ENCODE measurements around the gene RILPL2. TPM values are rescaled to one million over a fixed set of nuclear protein-coding genes. Genes with fewer than 3 reads are reported as not detected.
"Not testable (repeated sequence)": the region's sequence is repeated elsewhere in the genome, so short reads cannot be mapped to it uniquely, and the experiment has no call there.

RILPL2 gene
- total RNA-seq, 2 experiments from 2014 or later = 6.3 to 11.3 TPM

GRCh38 chr12:123469978-123470377, 33.5 kb upstream of the RILPL2 start:
- CTCF ChIA-PET = interaction anchor here (0.8 kb wide), 1 partner anchor 9 kb away, joined by 4 read pairs; no protein-coding TSS in a partner anchor
- Mint-ChIP-seq H3K4me1 (peaks cover 5% of the 10 kb centered on the region), H3K27ac (no peak overlapping the region), H3K27me3 (no peaks in the 10 kb centered on the region), H3K36me3 (peaks cover 15% of the 10 kb centered on the region), H3K4me3 (no peak overlapping the region), H3K9me3 (ENCODE audit: low read depth) (no peaks in the 10 kb centered on the region)
- DNase-seq (no peak), ATAC-seq (no peak)

- CTCF ChIA-PET = interaction anchor here (0.8 to 1.7 kb wide), 3 partner anchors 9 to 227 kb away, joined by 3 to 7 read pairs (median 3); no protein-coding TSS in a partner anchor
- Mint-ChIP-seq H3K9me3 (ENCODE audit: low read depth) (no peaks in the 10 kb centered on the region), H3K27ac (no peak overlapping the region), H3K36me3 (peaks cover 19% of the 10 kb centered on the region), H3K27me3 (no peaks in the 10 kb centered on the region), H3K4me3 (no peak overlapping the region), H3K4me1 (peaks cover 3% of the 10 kb centered on the region)
- ATAC-seq = peak; percentile 70
- DNase-seq = no peak
These were observed 32.3 kb upstream of the RILPL2 start for GRCh38 chr12:123468786-123469185.

GRCh38 chr12:123465084-123465483, 28.6 kb upstream of the RILPL2 start:
- CTCF ChIA-PET = no interaction called here

GRCh38 chr12:123463174-123463573, 26.7 kb upstream of the RILPL2 start:
- CTCF ChIA-PET = interaction anchor here (1.1 to 2.3 kb wide), 2 partner anchors 36 to 119 kb away, joined by 3 to 5 read pairs; no protein-coding TSS in a partner anchor
- not testable (repeated sequence) for ATAC-seq; H3K4me3 Mint-ChIP-seq; H3K27ac Mint-ChIP-seq; H3K9me3 Mint-ChIP-seq (ENCODE audit: low read depth); DNase-seq; H3K27me3 Mint-ChIP-seq
- peaks cover 28% of the 10 kb centered on the region for H3K36me3 Mint-ChIP-seq
- H3K4me1 Mint-ChIP-seq = peaks cover 25% of the 10 kb centered on the region

More at GRCh38 chr12:123465084-123465483, 28.6 kb upstream of the RILPL2 start:
- Mint-ChIP-seq H3K36me3 (peaks cover 23% of the 10 kb centered on the region), H3K27ac (no peak overlapping the region), H3K4me1 (peaks cover 17% of the 10 kb centered on the region), H3K27me3 (no peaks in the 10 kb centered on the region), H3K9me3 (ENCODE audit: low read depth) (no peaks in the 10 kb centered on the region), H3K4me3 (no peak overlapping the region)
- ATAC-seq = no peak
- no peak for DNase-seq

- no peaks in the 10 kb centered on the region for H3K9me3 Mint-ChIP-seq (ENCODE audit: low read depth)
- no peaks in the 10 kb centered on the region for H3K27me3 Mint-ChIP-seq
- ATAC-seq = peak; percentile 81
- H3K4me3 Mint-ChIP-seq = peak within 1 kb of the TSS; percentile 91
- H3K27ac Mint-ChIP-seq = peak within 1 kb of the TSS; percentile 99
- peak; percentile 91 for DNase-seq
- CTCF ChIA-PET = interaction anchor here (1.1 to 3.1 kb wide), 6 partner anchors 10 to 93 kb away, joined by 3 to 12 read pairs (median 4); partner anchors contain the start of gene KMT5A
- peaks cover 11% of the 10 kb centered on the region for H3K36me3 Mint-ChIP-seq
- H3K4me1 Mint-ChIP-seq = peaks cover 23% of the 10 kb centered on the region
These were observed 21.7 kb upstream of the RILPL2 start, which contains the start of gene SNRNP35 for GRCh38 chr12:123457980-123458779. TSS of gene SNRNP35 (plus strand) at chr12:123458139. CDS start at chr12:123465541, 7,402 bp downstream.

GRCh38 chr12:123453165-123453564, 16.7 kb upstream of the RILPL2 start:
- Mint-ChIP-seq H3K36me3 (no peaks in the 10 kb centered on the region), H3K27me3 (no peaks in the 10 kb centered on the region), H3K27ac (no peak overlapping the region), H3K9me3 (ENCODE audit: low read depth) (no peaks in the 10 kb centered on the region), H3K4me1 (peaks cover 16% of the 10 kb centered on the region), H3K4me3 (no peak overlapping the region)
- ATAC-seq (no peak), DNase-seq (no peak)
- CTCF ChIA-PET = no interaction called here

- CTCF ChIA-PET = interaction anchor here (0.7 to 3.4 kb wide), 3 partner anchors 16 to 166 kb away, joined by 3 to 15 read pairs (median 4); partner anchors contain the start of gene RILPL2
- H3K27ac Mint-ChIP-seq = not testable (repeated sequence)
These were observed 15.7 kb upstream of the RILPL2 start for GRCh38 chr12:123452276-123452550.

GRCh38 chr12:123450636-123451035, 14.2 kb upstream of the RILPL2 start:
- H3K4me1 Mint-ChIP-seq = peaks cover 22% of the 10 kb centered on the region
- no peaks in the 10 kb centered on the region for H3K9me3 Mint-ChIP-seq (ENCODE audit: low read depth)
- no peak for ATAC-seq
- H3K4me3 Mint-ChIP-seq = no peak overlapping the region
- H3K27me3 Mint-ChIP-seq = no peaks in the 10 kb centered on the region
- no peak for DNase-seq
- H3K27ac Mint-ChIP-seq = no peak overlapping the region
- H3K36me3 Mint-ChIP-seq = no peaks in the 10 kb centered on the region
- CTCF ChIA-PET = interaction anchor here (1.3 to 3.4 kb wide), 3 partner anchors 14 to 85 kb away, joined by 4 to 15 read pairs (median 7); partner anchors contain the start of gene RILPL2

More at GRCh38 chr12:123452276-123452550, 15.7 kb upstream of the RILPL2 start:
- not testable (repeated sequence) for H3K4me3 Mint-ChIP-seq; H3K27me3 Mint-ChIP-seq; H3K36me3 Mint-ChIP-seq; DNase-seq; H3K9me3 Mint-ChIP-seq (ENCODE audit: low read depth); ATAC-seq
- peaks cover 18% of the 10 kb centered on the region for H3K4me1 Mint-ChIP-seq

- Mint-ChIP-seq H3K27me3 (no peaks in the 10 kb centered on the region), H3K4me3 (no peak overlapping the region), H3K9me3 (ENCODE audit: low read depth) (no peaks in the 10 kb centered on the region), H3K36me3 (no peaks in the 10 kb centered on the region), H3K27ac (peak overlapping the region; percentile 23), H3K4me1 (peaks cover 24% of the 10 kb centered on the region)
- CTCF ChIA-PET = interaction anchor here (1.3 to 3.4 kb wide), 4 partner anchors 8 to 84 kb away, joined by 4 to 15 read pairs (median 10); partner anchors contain the start of genes RILPL2 and SNRNP35
- ATAC-seq = no peak
- no peak for DNase-seq
These were observed 13.4 kb upstream of the RILPL2 start for GRCh38 chr12:123449856-123450255.

GRCh38 chr12:123449249-123449733, 12.8 kb upstream of the RILPL2 start:
- Mint-ChIP-seq H3K27ac (peak overlapping the region; percentile 81), H3K27me3 (no peaks in the 10 kb centered on the region), H3K4me1 (peaks cover 24% of the 10 kb centered on the region), H3K4me3 (peak overlapping the region; percentile 11), H3K9me3 (ENCODE audit: low read depth) (no peaks in the 10 kb centered on the region), H3K36me3 (no peaks in the 10 kb centered on the region)
- CTCF ChIA-PET = interaction anchor here (0.7 to 3.4 kb wide), 11 partner anchors 9 to 153 kb away, joined by 3 to 15 read pairs (median 6); partner anchors contain the start of genes DDX55, KMT5A, RILPL2 and SNRNP35
- no peak for ATAC-seq
- DNase-seq = no peak

- CTCF ChIA-PET = no interaction called here
- no peak for ATAC-seq
- Mint-ChIP-seq H3K4me1 (peaks cover 30% of the 10 kb centered on the region), H3K27ac (no peak overlapping the region), H3K9me3 (ENCODE audit: low read depth) (no peaks in the 10 kb centered on the region), H3K4me3 (no peak overlapping the region), H3K27me3 (no peaks in the 10 kb centered on the region), H3K36me3 (no peaks in the 10 kb centered on the region)
- DNase-seq = no peak
These were observed 9.8 kb upstream of the RILPL2 start for GRCh38 chr12:123446333-123446713.

- CTCF ChIA-PET = no interaction called here
- Mint-ChIP-seq H3K36me3 (no peaks in the 10 kb centered on the region), H3K4me3 (no peak overlapping the region), H3K27ac (peak overlapping the region; percentile 28), H3K4me1 (peaks cover 28% of the 10 kb centered on the region), H3K27me3 (no peaks in the 10 kb centered on the region), H3K9me3 (ENCODE audit: low read depth) (no peaks in the 10 kb centered on the region)
- DNase-seq (no peak), ATAC-seq (no peak)
These were observed 9.2 kb upstream of the RILPL2 start for GRCh38 chr12:123445388-123446332.
